ENCODE results near the gene DAPK2. TPM values are rescaled to one million over a fixed set of nuclear protein-coding genes. Genes with fewer than 3 reads are reported as not detected.

DAPK2 gene
- total and polyA plus RNA-seq, 12 donors, result 20.8 to 62.6 (median 38.5) TPM

DNA sequence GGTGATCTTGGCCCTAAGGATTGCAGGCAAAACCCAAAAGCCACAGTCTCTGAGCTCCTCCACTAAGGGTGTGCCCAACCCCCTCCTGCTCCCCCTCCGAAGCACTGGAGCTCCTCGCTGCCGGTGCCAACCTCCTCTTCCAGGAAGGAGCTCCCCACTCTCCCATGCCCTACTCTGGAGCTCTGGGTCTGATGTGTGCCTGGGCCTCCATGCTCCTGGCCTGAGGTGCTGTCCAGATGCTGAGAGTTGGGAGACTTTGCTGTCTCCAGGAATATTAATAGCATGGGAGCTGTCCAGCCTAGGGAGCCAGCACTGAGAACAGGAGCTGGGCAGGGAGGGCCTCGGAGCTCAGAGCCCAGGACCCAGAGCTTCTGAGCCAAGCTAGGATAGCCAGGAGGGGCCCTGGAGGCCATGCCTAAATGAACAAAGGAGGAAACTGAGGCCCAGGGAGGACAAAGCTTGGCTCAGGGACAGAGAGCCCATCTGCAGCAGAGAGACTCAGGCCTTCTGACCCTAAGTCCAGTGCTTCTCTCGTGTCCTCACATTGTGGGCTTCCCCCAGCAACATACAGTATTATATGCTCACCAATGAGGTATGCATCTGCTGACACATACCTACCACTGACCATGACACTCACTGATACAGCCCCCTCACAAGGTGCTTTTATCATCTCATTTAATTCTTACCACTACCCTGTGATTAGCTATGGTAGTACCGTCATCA is 175.6 kb downstream of the DAPK2 start:
- 49 to 53% methylated on average over 6 of the region's 6 CpGs for WGBS, 2 donors
- Histone ChIP-seq H3K9me3 (peaks cover 0 to 6% (median 0%) of the 10 kb centered on the region in 11 donors), H3K4me1 (peaks cover 0 to 14% (median 0%) of the 10 kb centered on the region in 9 donors), H3K36me3 (no peaks in the 10 kb centered on the region), H3K27ac (no peak overlapping the region), H3K4me3 (no peak overlapping the region), H3K27me3 (no peaks in the 10 kb centered on the region)
- TF ChIP-seq, protein P1, sequence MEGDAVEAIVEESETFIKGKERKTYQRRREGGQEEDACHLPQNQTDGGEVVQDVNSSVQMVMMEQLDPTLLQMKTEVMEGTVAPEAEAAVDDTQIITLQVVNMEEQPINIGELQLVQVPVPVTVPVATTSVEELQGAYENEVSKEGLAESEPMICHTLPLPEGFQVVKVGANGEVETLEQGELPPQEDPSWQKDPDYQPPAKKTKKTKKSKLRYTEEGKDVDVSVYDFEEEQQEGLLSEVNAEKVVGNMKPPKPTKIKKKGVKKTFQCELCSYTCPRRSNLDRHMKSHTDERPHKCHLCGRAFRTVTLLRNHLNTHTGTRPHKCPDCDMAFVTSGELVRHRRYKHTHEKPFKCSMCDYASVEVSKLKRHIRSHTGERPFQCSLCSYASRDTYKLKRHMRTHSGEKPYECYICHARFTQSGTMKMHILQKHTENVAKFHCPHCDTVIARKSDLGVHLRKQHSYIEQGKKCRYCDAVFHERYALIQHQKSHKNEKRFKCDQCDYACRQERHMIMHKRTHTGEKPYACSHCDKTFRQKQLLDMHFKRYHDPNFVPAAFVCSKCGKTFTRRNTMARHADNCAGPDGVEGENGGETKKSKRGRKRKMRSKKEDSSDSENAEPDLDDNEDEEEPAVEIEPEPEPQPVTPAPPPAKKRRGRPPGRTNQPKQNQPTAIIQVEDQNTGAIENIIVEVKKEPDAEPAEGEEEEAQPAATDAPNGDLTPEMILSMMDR (IDR thresholded peaks at IDR 0.05), result no peak
- intact Hi-C loops (cut with DNase I), result no loop called here
- ATAC-seq, result peak; percentile 88 to 96 (median 94)
- peak; percentile 20 to 77 for DNase-seq

DNA sequence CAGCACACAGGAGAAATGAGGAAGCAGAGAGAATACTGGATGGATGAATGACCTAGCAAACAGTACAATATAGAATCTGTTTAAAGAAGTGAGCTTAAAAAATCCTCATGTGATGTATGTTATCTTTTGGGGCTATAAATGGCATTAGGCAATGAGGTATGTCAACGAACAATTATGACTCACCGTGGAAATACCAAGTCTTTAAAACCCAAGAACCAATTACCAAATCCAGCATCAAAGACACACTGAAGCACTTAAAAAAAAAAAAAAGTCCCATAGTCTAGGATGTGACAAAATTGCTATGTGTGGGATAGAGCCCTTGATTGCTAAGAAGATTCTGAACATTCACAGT is 176.3 kb downstream of the DAPK2 start:
- 38 to 49% methylated on average over 2 of the region's 2 CpGs for WGBS, 2 donors
- ATAC-seq, result no peak
- intact Hi-C loops (cut with DNase I), result no loop called here

DNA sequence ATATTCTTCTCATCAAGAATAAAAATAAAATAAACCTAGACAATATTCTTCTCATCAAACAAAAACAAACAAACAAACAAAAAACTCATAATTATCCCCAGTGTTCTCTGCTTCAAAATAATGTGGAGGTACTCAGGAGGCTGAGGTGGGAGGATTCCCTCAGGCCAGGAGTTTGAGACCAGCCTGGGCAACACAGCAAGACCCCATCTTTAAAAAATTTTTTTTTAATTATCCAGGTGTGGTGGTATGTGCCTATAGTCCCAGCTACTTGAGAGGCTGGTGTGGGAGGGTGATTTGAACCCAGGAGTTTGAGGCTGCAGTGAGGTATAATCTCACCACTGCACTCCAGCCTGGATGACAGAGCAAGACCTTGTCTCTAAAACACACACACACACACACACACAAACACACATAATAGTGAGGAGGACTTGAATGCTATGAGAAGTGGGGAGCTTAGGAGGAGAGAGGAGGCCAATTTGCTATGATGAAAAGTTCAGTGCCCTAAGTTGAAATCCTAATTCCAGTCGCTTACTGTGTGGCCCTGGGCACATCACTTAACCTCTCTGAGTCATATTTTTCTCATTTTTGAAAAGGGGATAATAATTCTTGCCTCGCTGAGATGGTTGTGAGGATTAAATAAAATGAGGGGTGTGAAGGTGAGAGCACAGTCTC is 176.8 kb downstream of the DAPK2 start:
- Histone ChIP-seq H3K4me3 (no peak overlapping the region), H3K27me3 (no peaks in the 10 kb centered on the region), H3K4me1 (peaks cover 0 to 14% (median 0%) of the 10 kb centered on the region in 9 donors), H3K27ac (no peak overlapping the region), H3K36me3 (no peaks in the 10 kb centered on the region), H3K9me3 (peaks cover 0 to 6% (median 0%) of the 10 kb centered on the region in 11 donors)
- no peak for ATAC-seq
- intact Hi-C loops (cut with DNase I), result no loop called here
- no peak for DNase-seq
- WGBS, 2 donors, result 75 to 79% methylated on average over 2 of the region's 2 CpGs
- TF ChIP-seq, protein P1 (IDR thresholded peaks at IDR 0.05), result no peak

More for the DNA sequence above, 176.3 kb downstream of the DAPK2 start:
- Histone ChIP-seq H3K36me3 (no peaks in the 10 kb centered on the region), H3K4me3 (no peak overlapping the region), H3K27ac (no peak overlapping the region), H3K9me3 (peaks cover 0 to 6% (median 0%) of the 10 kb centered on the region in 11 donors), H3K27me3 (no peaks in the 10 kb centered on the region), H3K4me1 (peaks cover 0 to 14% (median 0%) of the 10 kb centered on the region in 9 donors)
- DNase-seq, result no peak
- TF ChIP-seq, protein P1 (IDR thresholded peaks at IDR 0.05), result no peak

DNA sequence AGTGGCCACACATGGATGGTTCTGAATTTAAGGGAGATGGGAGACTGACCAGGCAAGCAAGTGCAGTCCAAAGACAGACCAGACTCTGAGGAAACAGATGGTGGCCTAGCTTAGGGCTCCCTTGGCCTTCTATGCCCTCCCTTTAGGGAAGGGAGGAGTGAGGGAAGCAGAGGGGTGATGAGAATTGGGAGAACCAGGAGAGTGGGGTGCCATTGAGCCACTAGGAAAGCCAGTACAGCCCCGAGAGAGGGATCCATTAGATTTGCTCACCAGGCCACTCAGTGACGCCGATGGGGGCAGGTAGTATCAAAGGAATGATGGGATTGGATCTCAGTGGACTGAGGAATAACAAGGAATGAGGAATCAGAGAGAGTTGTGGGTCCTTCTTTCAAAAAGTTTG is 182.1 kb downstream of the DAPK2 start:
- Histone ChIP-seq H3K36me3 (no peaks in the 10 kb centered on the region), H3K27ac (no peak overlapping the region), H3K9me3 (no peaks in the 10 kb centered on the region), H3K27me3 (no peaks in the 10 kb centered on the region), H3K4me3 (no peak overlapping the region), H3K4me1 (peaks cover 0 to 14% (median 6%) of the 10 kb centered on the region in 9 donors)
- no peak for ATAC-seq
- WGBS, 2 donors, result 71 to 80% methylated on average over 3 of the region's 3 CpGs
- no peak for DNase-seq
- TF ChIP-seq, protein P1 (IDR thresholded peaks at IDR 0.05), result no peak
- intact Hi-C loops (cut with DNase I), result no loop called here
